CD8-positive, alpha-beta memory T cell (primary cell): ENCODE measurements around the gene SOX4. TPM values are rescaled to one million over a fixed set of nuclear protein-coding genes. Genes with fewer than 3 reads are reported as not detected.

Experiments
- CTCF ChIA-PET: fragments of 350-600 bp; sonication (Branson Sonifier 250); formaldehyde crosslinking; loops from one replicate; lab custom pipeline; 2021; ENCODE audit warnings: antibody characterized with exemption; lab: Charles Lee
- POLR2A ChIA-PET: fragments of 350-600 bp; sonication (Branson Sonifier 250); formaldehyde crosslinking; loops from one replicate; lab custom pipeline; 2021; ENCODE audit warnings: antibody characterized with exemption; lab: Charles Lee
- DNase-seq, 5 donors: peaks; one replicate each; pipeline versions ENCODE4 v3.0.0 to v3.0.0-alpha.2; 2020 to 2022; ENCODE audit warnings: mixed read lengths in 1 of 5
- H3K27ac ChIP-seq: one replicate; pipeline ENCODE4 v1.7.0; 2013; ENCODE audit warnings: low read depth, mild to moderate bottlenecking, low read length, moderate library complexity
- H3K27me3 ChIP-seq: 2 replicates; pipeline ENCODE4 v1.7.0; 2013; ENCODE audit warnings: low read length, mild to moderate bottlenecking; ENCODE audit not compliant: insufficient read depth, poor library complexity, severe bottlenecking
- H3K36me3 ChIP-seq: 2 replicates; pipeline ENCODE4 v1.7.0; 2013; ENCODE audit warnings: mild to moderate bottlenecking, low read length, moderate library complexity; ENCODE audit not compliant: insufficient read depth
- H3K4me1 ChIP-seq: 2 replicates; pipeline ENCODE4 v1.7.0; 2013; ENCODE audit warnings: mild to moderate bottlenecking, low read length, moderate library complexity; ENCODE audit not compliant: insufficient read depth
- H3K4me3 ChIP-seq: 2 replicates; pipeline ENCODE4 v1.7.0; 2013; ENCODE audit warnings: mild to moderate bottlenecking, low read length
- H3K9me3 ChIP-seq: 2 replicates; pipeline ENCODE4 v1.7.0; 2013; ENCODE audit warnings: mild to moderate bottlenecking, low read length
- H3K27ac Mint-ChIP-seq, 8 donors: one replicate each; pipeline ENCODE4 v1.8.0; 2020 to 2021; ENCODE audit warnings: mixed read lengths in 8 of 8, mild to moderate bottlenecking in 6 of 8, inconsistent platforms in 3 of 8, moderate library complexity in 3 of 8
- H3K27me3 Mint-ChIP-seq, 2 donors: one replicate each; pipeline ENCODE4 v1.8.0; 2020 to 2021; ENCODE audit warnings: mixed read lengths in 2 of 2, mild to moderate bottlenecking in 1 of 2, moderate library complexity in 1 of 2
- H3K36me3 Mint-ChIP-seq, 3 donors: one replicate each; pipeline ENCODE4 v1.8.0; 2020 to 2021; ENCODE audit warnings: mixed read lengths in 3 of 3, inconsistent platforms in 1 of 3, mild to moderate bottlenecking in 1 of 3
- H3K4me1 Mint-ChIP-seq, 3 donors: one replicate each; pipeline ENCODE4 v1.8.0; 2020 to 2021; ENCODE audit warnings: mixed read lengths in 3 of 3, inconsistent platforms in 1 of 3, mild to moderate bottlenecking in 1 of 3
- H3K4me3 Mint-ChIP-seq, 7 donors: one replicate each; pipeline ENCODE4 v1.8.0; 2020 to 2021; ENCODE audit warnings: mixed read lengths in 7 of 7, mild to moderate bottlenecking in 6 of 7, moderate library complexity in 4 of 7, inconsistent platforms in 2 of 7
- H3K9me3 Mint-ChIP-seq, 5 donors: one replicate each; pipeline ENCODE4 v1.8.0; 2020 to 2022; ENCODE audit warnings: mixed read lengths in 5 of 5, mild to moderate bottlenecking in 3 of 5, moderate library complexity in 2 of 5, inconsistent platforms in 1 of 5
- polyA plus RNA-seq: library from polyadenylated mRNA; unstranded; fragments of 300-500 nt; fragmentation: Illumina TruSeq; gene quantifications from one replicate; pipeline ENCODE4 v1.2.3, GENCODE V29; 2021
- total RNA-seq, 2 experiments: library from RNA; stranded (reverse); gene quantifications; one replicate each; pipeline ENCODE4 v1.2.3, GENCODE V29; 2021

The SOX4 gene
- total and polyA plus RNA-seq, 3 experiments from 2014 or later = 0.37 to 0.66 (median 0.60) TPM

DNA sequence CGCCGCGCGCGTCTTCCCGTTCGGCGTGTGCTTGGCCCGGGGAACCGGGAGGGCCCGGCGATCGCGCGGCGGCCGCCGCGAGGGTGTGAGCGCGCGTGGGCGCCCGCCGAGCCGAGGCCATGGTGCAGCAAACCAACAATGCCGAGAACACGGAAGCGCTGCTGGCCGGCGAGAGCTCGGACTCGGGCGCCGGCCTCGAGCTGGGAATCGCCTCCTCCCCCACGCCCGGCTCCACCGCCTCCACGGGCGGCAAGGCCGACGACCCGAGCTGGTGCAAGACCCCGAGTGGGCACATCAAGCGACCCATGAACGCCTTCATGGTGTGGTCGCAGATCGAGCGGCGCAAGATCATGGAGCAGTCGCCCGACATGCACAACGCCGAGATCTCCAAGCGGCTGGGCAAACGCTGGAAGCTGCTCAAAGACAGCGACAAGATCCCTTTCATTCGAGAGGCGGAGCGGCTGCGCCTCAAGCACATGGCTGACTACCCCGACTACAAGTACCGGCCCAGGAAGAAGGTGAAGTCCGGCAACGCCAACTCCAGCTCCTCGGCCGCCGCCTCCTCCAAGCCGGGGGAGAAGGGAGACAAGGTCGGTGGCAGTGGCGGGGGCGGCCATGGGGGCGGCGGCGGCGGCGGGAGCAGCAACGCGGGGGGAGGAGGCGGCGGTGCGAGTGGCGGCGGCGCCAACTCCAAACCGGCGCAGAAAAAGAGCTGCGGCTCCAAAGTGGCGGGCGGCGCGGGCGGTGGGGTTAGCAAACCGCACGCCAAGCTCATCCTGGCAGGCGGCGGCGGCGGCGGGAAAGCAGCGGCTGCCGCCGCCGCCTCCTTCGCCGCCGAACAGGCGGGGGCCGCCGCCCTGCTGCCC, 1.1 kb downstream of the SOX4 start:
- Mint-ChIP-seq H3K9me3 (peaks cover 0 to 16% (median 2%) of the 10 kb centered on the region in 5 donors), H3K27me3 (peaks cover 25 to 56% of the 10 kb centered on the region in 2 donors), H3K36me3 (peaks cover 0 to 2% (median 0%) of the 10 kb centered on the region in 3 donors), H3K4me1 (peaks cover 18 to 23% (median 20%) of the 10 kb centered on the region in 3 donors), H3K4me3 (peak overlapping the region in 4 of 7 donors; percentile 86 to 89 (median 88)), H3K27ac (peak overlapping the region in 4 of 8 donors; percentile 52 to 84 (median 67))
- Histone ChIP-seq H3K36me3 (no peaks in the 10 kb centered on the region), H3K4me3 (peak overlapping the region; percentile 44), H3K4me1 (peaks cover 31% of the 10 kb centered on the region), H3K9me3 (no peaks in the 10 kb centered on the region), H3K27ac (no peak overlapping the region), H3K27me3 (peaks cover 55% of the 10 kb centered on the region)
- peak in 4 of 5 donors; percentile 1 to 46 (median 38) for DNase-seq
- POLR2A ChIA-PET = no interaction called here
- CTCF ChIA-PET = interaction anchor here (1.2 to 5.4 kb wide), 3 partner anchors 9 to 1034 kb away, joined by 3 to 22 read pairs (median 5); no protein-coding TSS in a partner anchor

DNA sequence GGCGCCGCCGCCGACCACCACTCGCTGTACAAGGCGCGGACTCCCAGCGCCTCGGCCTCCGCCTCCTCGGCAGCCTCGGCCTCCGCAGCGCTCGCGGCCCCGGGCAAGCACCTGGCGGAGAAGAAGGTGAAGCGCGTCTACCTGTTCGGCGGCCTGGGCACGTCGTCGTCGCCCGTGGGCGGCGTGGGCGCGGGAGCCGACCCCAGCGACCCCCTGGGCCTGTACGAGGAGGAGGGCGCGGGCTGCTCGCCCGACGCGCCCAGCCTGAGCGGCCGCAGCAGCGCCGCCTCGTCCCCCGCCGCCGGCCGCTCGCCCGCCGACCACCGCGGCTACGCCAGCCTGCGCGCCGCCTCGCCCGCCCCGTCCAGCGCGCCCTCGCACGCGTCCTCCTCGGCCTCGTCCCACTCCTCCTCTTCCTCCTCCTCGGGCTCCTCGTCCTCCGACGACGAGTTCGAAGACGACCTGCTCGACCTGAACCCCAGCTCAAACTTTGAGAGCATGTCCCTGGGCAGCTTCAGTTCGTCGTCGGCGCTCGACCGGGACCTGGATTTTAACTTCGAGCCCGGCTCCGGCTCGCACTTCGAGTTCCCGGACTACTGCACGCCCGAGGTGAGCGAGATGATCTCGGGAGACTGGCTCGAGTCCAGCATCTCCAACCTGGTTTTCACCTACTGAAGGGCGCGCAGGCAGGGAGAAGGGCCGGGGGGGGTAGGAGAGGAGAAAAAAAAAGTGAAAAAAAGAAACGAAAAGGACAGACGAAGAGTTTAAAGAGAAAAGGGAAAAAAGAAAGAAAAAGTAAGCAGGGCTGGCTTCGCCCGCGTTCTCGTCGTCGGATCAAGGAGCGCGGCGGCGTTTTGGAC, 2.0 kb downstream of the SOX4 start:
- no peaks in the 10 kb centered on the region for H3K9me3 ChIP-seq
- peak overlapping the region in 6 of 8 donors; percentile 17 to 85 (median 74) for H3K27ac Mint-ChIP-seq
- peak overlapping the region; percentile 23 for H3K4me3 ChIP-seq
- H3K27me3 Mint-ChIP-seq = peaks cover 25 to 54% of the 10 kb centered on the region in 2 donors
- H3K36me3 Mint-ChIP-seq = peaks cover 0 to 2% (median 0%) of the 10 kb centered on the region in 3 donors
- ChIA-PET POLR2A (no interaction called here), CTCF (interaction anchor here (5.4 kb wide), 1 partner anchor 1031 kb away, joined by 22 read pairs; no protein-coding TSS in a partner anchor)
- H3K4me3 Mint-ChIP-seq = peak overlapping the region; percentile 85 to 88 (median 85)
- H3K9me3 Mint-ChIP-seq = peaks cover 0 to 16% (median 2%) of the 10 kb centered on the region in 5 donors
- peaks cover 18 to 23% (median 20%) of the 10 kb centered on the region in 3 donors for H3K4me1 Mint-ChIP-seq
- H3K36me3 ChIP-seq = no peaks in the 10 kb centered on the region
- peaks cover 31% of the 10 kb centered on the region for H3K4me1 ChIP-seq
- no peak overlapping the region for H3K27ac ChIP-seq
- peak in 3 of 5 donors; percentile 3 to 47 (median 36) for DNase-seq
- peaks cover 59% of the 10 kb centered on the region for H3K27me3 ChIP-seq

DNA sequence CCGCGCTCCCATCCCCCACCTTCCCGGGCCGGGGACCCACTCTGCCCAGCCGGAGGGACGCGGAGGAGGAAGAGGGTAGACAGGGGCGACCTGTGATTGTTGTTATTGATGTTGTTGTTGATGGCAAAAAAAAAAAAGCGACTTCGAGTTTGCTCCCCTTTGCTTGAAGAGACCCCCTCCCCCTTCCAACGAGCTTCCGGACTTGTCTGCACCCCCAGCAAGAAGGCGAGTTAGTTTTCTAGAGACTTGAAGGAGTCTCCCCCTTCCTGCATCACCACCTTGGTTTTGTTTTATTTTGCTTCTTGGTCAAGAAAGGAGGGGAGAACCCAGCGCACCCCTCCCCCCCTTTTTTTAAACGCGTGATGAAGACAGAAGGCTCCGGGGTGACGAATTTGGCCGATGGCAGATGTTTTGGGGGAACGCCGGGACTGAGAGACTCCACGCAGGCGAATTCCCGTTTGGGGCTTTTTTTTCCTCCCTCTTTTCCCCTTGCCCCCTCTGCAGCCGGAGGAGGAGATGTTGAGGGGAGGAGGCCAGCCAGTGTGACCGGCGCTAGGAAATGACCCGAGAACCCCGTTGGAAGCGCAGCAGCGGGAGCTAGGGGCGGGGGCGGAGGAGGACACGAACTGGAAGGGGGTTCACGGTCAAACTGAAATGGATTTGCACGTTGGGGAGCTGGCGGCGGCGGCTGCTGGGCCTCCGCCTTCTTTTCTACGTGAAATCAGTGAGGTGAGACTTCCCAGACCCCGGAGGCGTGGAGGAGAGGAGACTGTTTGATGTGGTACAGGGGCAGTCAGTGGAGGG, 2.8 kb downstream of the SOX4 start:
- H3K4me3 ChIP-seq = peak overlapping the region; percentile 23
- H3K27me3 Mint-ChIP-seq = peaks cover 25 to 54% of the 10 kb centered on the region in 2 donors

DNA sequence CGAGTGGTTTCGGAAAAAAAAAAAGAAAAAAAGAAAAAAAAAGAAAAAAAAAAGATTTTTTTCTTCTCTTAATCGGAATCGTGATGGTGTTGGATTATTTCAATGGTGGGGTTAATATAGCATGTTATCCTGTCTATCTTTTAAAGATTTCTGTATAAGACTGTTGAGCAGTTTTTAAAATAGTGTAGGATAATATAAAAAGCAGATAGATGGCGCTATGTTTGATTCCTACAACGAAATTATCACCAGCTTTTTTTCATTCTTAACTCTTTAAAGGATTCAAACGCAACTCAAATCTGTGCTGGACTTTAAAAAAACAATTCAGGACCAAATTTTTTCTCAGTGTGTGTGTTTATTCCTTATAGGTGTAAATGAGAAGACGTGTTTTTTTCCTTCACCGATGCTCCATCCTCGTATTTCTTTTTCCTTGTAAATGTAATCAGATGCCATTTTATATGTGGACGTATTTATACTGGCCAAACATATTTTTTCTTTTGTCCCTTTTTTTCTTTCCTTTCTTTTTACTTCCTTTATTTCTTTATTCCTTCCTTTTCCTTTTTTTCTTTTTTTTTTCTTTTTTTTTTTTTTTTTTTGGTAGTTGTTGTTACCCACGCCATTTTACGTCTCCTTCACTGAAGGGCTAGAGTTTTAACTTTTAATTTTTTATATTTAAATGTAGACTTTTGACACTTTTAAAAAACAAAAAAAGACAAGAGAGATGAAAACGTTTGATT, 3.6 kb downstream of the SOX4 start:
- H3K27me3 Mint-ChIP-seq = peaks cover 25 to 54% of the 10 kb centered on the region in 2 donors
- H3K4me3 ChIP-seq = no peak overlapping the region
- DNase-seq = peak in 1 of 5 donors; percentile 28
- ChIA-PET POLR2A (interaction anchor here (0.5 kb wide), 1 partner anchor 1323 kb away, joined by 6 read pairs; no protein-coding TSS in a partner anchor), CTCF (interaction anchor here (1.0 to 1.9 kb wide), 2 partner anchors 8 to 10 kb away, joined by 3 to 7 read pairs; no protein-coding TSS in a partner anchor)
- peak overlapping the region; percentile 85 to 88 (median 85) for H3K4me3 Mint-ChIP-seq
- H3K27ac ChIP-seq = no peak overlapping the region
- peaks cover 0 to 16% (median 2%) of the 10 kb centered on the region in 5 donors for H3K9me3 Mint-ChIP-seq
- peaks cover 0 to 2% (median 0%) of the 10 kb centered on the region in 3 donors for H3K36me3 Mint-ChIP-seq
- H3K4me1 ChIP-seq = peaks cover 31% of the 10 kb centered on the region
- peaks cover 55% of the 10 kb centered on the region for H3K27me3 ChIP-seq
- H3K4me1 Mint-ChIP-seq = peaks cover 18 to 23% (median 20%) of the 10 kb centered on the region in 3 donors
- peak overlapping the region in 5 of 8 donors; percentile 15 to 90 (median 43) for H3K27ac Mint-ChIP-seq
- no peaks in the 10 kb centered on the region for H3K9me3 ChIP-seq
- no peaks in the 10 kb centered on the region for H3K36me3 ChIP-seq

More for the DNA sequence above, 2.8 kb downstream of the SOX4 start:
- Mint-ChIP-seq H3K4me1 (peaks cover 18 to 23% (median 20%) of the 10 kb centered on the region in 3 donors), H3K4me3 (peak overlapping the region; percentile 85 to 88 (median 85)), H3K9me3 (peaks cover 0 to 16% (median 2%) of the 10 kb centered on the region in 5 donors), H3K36me3 (peaks cover 0 to 2% (median 0%) of the 10 kb centered on the region in 3 donors), H3K27ac (peak overlapping the region in 7 of 8 donors; percentile 66 to 95 (median 77))
- no peaks in the 10 kb centered on the region for H3K36me3 ChIP-seq
- ChIA-PET CTCF (interaction anchor here (5.4 kb wide), 1 partner anchor 1032 kb away, joined by 22 read pairs; no protein-coding TSS in a partner anchor), POLR2A (interaction anchor here (0.5 kb wide), 1 partner anchor 1322 kb away, joined by 6 read pairs; no protein-coding TSS in a partner anchor)
- H3K4me1 ChIP-seq = peaks cover 31% of the 10 kb centered on the region
- H3K27ac ChIP-seq = no peak overlapping the region
- peaks cover 59% of the 10 kb centered on the region for H3K27me3 ChIP-seq
- peak in 3 of 5 donors; percentile 1 to 29 (median 26) for DNase-seq
- no peaks in the 10 kb centered on the region for H3K9me3 ChIP-seq

DNA sequence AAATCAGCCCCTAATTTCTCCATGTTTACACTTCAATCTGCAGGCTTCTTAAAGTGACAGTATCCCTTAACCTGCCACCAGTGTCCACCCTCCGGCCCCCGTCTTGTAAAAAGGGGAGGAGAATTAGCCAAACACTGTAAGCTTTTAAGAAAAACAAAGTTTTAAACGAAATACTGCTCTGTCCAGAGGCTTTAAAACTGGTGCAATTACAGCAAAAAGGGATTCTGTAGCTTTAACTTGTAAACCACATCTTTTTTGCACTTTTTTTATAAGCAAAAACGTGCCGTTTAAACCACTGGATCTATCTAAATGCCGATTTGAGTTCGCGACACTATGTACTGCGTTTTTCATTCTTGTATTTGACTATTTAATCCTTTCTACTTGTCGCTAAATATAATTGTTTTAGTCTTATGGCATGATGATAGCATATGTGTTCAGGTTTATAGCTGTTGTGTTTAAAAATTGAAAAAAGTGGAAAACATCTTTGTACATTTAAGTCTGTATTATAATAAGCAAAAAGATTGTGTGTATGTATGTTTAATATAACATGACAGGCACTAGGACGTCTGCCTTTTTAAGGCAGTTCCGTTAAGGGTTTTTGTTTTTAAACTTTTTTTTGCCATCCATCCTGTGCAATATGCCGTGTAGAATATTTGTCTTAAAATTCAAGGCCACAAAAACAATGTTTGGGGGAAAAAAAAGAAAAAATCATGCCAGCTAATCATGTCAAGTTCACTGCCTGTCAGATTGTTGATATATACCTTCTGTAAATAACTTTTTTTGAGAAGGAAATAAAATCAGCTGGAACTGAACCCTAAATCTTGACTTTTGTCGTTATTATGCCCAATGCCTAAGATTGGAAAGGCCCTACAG, 4.5 kb downstream of the SOX4 start:
- peaks cover 22 to 54% of the 10 kb centered on the region in 2 donors for H3K27me3 Mint-ChIP-seq
- ChIA-PET POLR2A (no interaction called here), CTCF (interaction anchor here (1.0 to 1.9 kb wide), 3 partner anchors 9 to 1035 kb away, joined by 3 to 7 read pairs (median 3); no protein-coding TSS in a partner anchor)
- H3K4me3 ChIP-seq = no peak overlapping the region
- H3K27ac Mint-ChIP-seq = no peak overlapping the region
- peaks cover 18 to 23% (median 20%) of the 10 kb centered on the region in 3 donors for H3K4me1 Mint-ChIP-seq
- H3K9me3 ChIP-seq = no peaks in the 10 kb centered on the region
- peaks cover 30% of the 10 kb centered on the region for H3K4me1 ChIP-seq
- H3K36me3 ChIP-seq = no peaks in the 10 kb centered on the region
- peaks cover 46% of the 10 kb centered on the region for H3K27me3 ChIP-seq
- DNase-seq = no peak
- H3K36me3 Mint-ChIP-seq = peaks cover 0 to 2% (median 0%) of the 10 kb centered on the region in 3 donors
- H3K4me3 Mint-ChIP-seq = peak overlapping the region in 1 of 7 donors; percentile 26
- no peak overlapping the region for H3K27ac ChIP-seq
- H3K9me3 Mint-ChIP-seq = peaks cover 0 to 16% (median 2%) of the 10 kb centered on the region in 5 donors

DNA sequence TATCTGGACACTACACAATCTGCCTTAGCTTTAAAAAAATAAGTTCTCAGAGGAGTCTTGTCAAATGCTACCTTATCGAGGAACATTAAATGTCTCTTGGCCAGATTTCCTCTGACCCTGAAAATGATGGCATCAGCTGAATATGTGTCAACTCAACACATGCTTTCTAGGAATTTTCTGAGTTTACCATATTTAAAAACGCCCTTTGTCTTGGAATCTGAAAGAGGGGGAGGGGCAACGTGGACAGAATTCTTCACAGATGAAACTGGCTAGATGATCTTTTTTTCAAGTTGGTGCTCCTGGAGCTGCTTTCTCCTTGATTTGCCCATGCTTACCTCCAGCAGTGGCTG, 5.1 kb downstream of the SOX4 start:
- Histone ChIP-seq H3K4me3 (no peak overlapping the region), H3K36me3 (no peaks in the 10 kb centered on the region), H3K9me3 (no peaks in the 10 kb centered on the region), H3K27me3 (peaks cover 40% of the 10 kb centered on the region), H3K4me1 (peaks cover 24% of the 10 kb centered on the region), H3K27ac (no peak overlapping the region)
- peaks cover 0 to 2% (median 0%) of the 10 kb centered on the region in 3 donors for H3K36me3 Mint-ChIP-seq
- DNase-seq = no peak
- H3K27ac Mint-ChIP-seq = no peak overlapping the region
- CTCF ChIA-PET = interaction anchor here (1.2 to 1.9 kb wide), 2 partner anchors 9 to 1036 kb away, joined by 3 to 7 read pairs; no protein-coding TSS in a partner anchor
- peaks cover 0 to 16% (median 2%) of the 10 kb centered on the region in 5 donors for H3K9me3 Mint-ChIP-seq
- peaks cover 18 to 23% (median 20%) of the 10 kb centered on the region in 3 donors for H3K4me1 Mint-ChIP-seq
- POLR2A ChIA-PET = no interaction called here
- H3K27me3 Mint-ChIP-seq = peaks cover 22 to 54% of the 10 kb centered on the region in 2 donors
- H3K4me3 Mint-ChIP-seq = no peak overlapping the region
